Esophagus squamous epithelium (tissue), 5 donors: Measurements from ENCODE around the gene CFAP299. TPM values are rescaled to one million over a fixed set of nuclear protein-coding genes. Genes with fewer than 3 reads are reported as not detected.

Source experiments
- DNase-seq: peaks from one replicate; lab custom pipeline; 2025; lab: John Stamatoyannopoulos, UW
- H3K27ac ChIP-seq, 4 donors: fragments of 200-600 bp; sonication (generic); one replicate each; pipeline ENCODE4 v1.5.1; 2016 to 2019; ENCODE audit warnings: mild to moderate bottlenecking in 1 of 4
- H3K27me3 ChIP-seq, 4 donors: fragments of 200-600 bp; sonication (generic); 1 replicate in 3 of 4; 2 replicates in 1 of 4; pipeline versions ENCODE4 v1.5.1 to v1.6.0; 2017 to 2021; ENCODE audit warnings: antibody characterized with exemption in 1 of 4
- H3K36me3 ChIP-seq, 3 donors: fragments of 200-600 bp; sonication (generic); one replicate each; pipeline ENCODE4 v1.5.1; 2016 to 2019
- H3K4me1 ChIP-seq, 3 donors: fragments of 200-600 bp; sonication (generic); one replicate each; pipeline ENCODE4 v1.5.1; 2017 to 2019
- H3K4me3 ChIP-seq, 4 donors: fragments of 200-600 bp; sonication (generic); 1 replicate in 3 of 4; 2 replicates in 1 of 4; pipeline ENCODE4 v1.5.1; 2016 to 2019; ENCODE audit warnings: mild to moderate bottlenecking in 2 of 4, moderate library complexity in 1 of 4
- H3K9me3 ChIP-seq, 3 donors: fragments of 200-600 bp; sonication (generic); one replicate each; pipeline ENCODE4 v1.5.1; 2016 to 2019
- CTCF ChIP-seq, 6 experiments: fragments of 450-650 bp in 4 of 6; fragments of 200-600 bp in 2 of 6; sonication (generic) in 2 of 6; IDR thresholded peaks; one replicate each; pipeline ENCODE4 v1.5.1; 2016 to 2019; ENCODE audit warnings: antibody characterized with exemption in 6 of 6, mild to moderate bottlenecking in 4 of 6, moderate library complexity in 4 of 6
- POLR2A ChIP-seq, 4 donors: fragments of 450-650 bp; IDR thresholded peaks; one replicate each; pipeline ENCODE4 v1.6.1; 2017; ENCODE audit warnings: antibody characterized with exemption in 4 of 4, mild to moderate bottlenecking in 4 of 4, moderate library complexity in 3 of 4
- WGBS, 2 donors: methylation state at CpG; one replicate each; pipeline ENCODE4 v1.1.5; 2018; 5-methylcytosine and 5-hydroxymethylcytosine counted together
- intact Hi-C: fragments of 100-400 bp; cut with DNase I; formaldehyde crosslinking; loops from one replicate; pipeline ENCODE4 v1.15.0; 2022
- total RNA-seq, 4 donors: library from RNA; depleted of rRNA; stranded (reverse); fragments of >200 nt; gene quantifications; one replicate each; pipeline ENCODE4 v1.1.0, GENCODE V29; 2016
- donor health status: DM: yes; HTN: yes; CAD: no.

CFAP299 gene
- total RNA-seq, 4 donors from 2014 or later: not detected

- H3K36me3 ChIP-seq: no peaks in the 10 kb centered on the region
- TF ChIP-seq CTCF (IDR thresholded peaks at IDR 0.05): no peak
- TF ChIP-seq POLR2A (IDR thresholded peaks at IDR 0.05): no peak
- WGBS, 2 donors: 87 to 94% methylated on average over 2 of the region's 2 CpGs
- no peak overlapping the region for H3K27ac ChIP-seq
- H3K9me3 ChIP-seq: no peaks in the 10 kb centered on the region
- intact Hi-C loops: no loop called here
- no peak for DNase-seq
- H3K4me1 ChIP-seq: no peaks in the 10 kb centered on the region
- H3K27me3 ChIP-seq: no peaks in the 10 kb centered on the region
- no peak overlapping the region for H3K4me3 ChIP-seq
Measured at GRCh38 chr4:80615099-80615498, 279.6 kb downstream of the CFAP299 start.

GRCh38 chr4:80619070-80619674 lies 283.6 kb downstream of the CFAP299 start:
- H3K4me3 ChIP-seq: no peak overlapping the region
- H3K9me3 ChIP-seq: no peaks in the 10 kb centered on the region
- no peak overlapping the region for H3K27ac ChIP-seq
- TF ChIP-seq POLR2A (IDR thresholded peaks at IDR 0.05): no peak
- peak in 3 of 6 experiments; percentile 14 to 56 (median 23) for TF ChIP-seq CTCF (IDR thresholded peaks at IDR 0.05)
- H3K36me3 ChIP-seq: no peaks in the 10 kb centered on the region
- WGBS, 2 donors: 23 to 30% methylated on average over 1 of the region's 1 CpG
- no peak for DNase-seq
- no peaks in the 10 kb centered on the region for H3K4me1 ChIP-seq
- intact Hi-C loops: no loop called here
- H3K27me3 ChIP-seq: no peaks in the 10 kb centered on the region

GRCh38 chr4:80631861-80632260 lies 296.3 kb downstream of the CFAP299 start:
- Histone ChIP-seq H3K27me3 (no peaks in the 10 kb centered on the region), H3K27ac (no peak overlapping the region), H3K9me3 (peaks cover 0 to 10% (median 0%) of the 10 kb centered on the region in 3 donors), H3K4me3 (no peak overlapping the region), H3K36me3 (no peaks in the 10 kb centered on the region), H3K4me1 (no peaks in the 10 kb centered on the region)
- TF ChIP-seq CTCF (IDR thresholded peaks at IDR 0.05) (no peak), POLR2A (IDR thresholded peaks at IDR 0.05) (no peak)
- DNase-seq: no peak
- WGBS, 2 donors: 71 to 86% methylated on average over 1 of the region's 1 CpG
- intact Hi-C loops: no loop called here

- Histone ChIP-seq H3K4me3 (no peak overlapping the region), H3K36me3 (no peaks in the 10 kb centered on the region), H3K4me1 (no peaks in the 10 kb centered on the region), H3K27ac (no peak overlapping the region), H3K27me3 (no peaks in the 10 kb centered on the region), H3K9me3 (no peaks in the 10 kb centered on the region)
- WGBS, 2 donors: 77 to 90% methylated on average over 2 of the region's 2 CpGs
- DNase-seq: no peak
- no peak for TF ChIP-seq CTCF (IDR thresholded peaks at IDR 0.05)
- TF ChIP-seq POLR2A (IDR thresholded peaks at IDR 0.05): no peak
- intact Hi-C loops: no loop called here
Measured at GRCh38 chr4:80637190-80637589, 301.7 kb downstream of the CFAP299 start.

GRCh38 chr4:80646061-80646460 lies 310.5 kb downstream of the CFAP299 start:
- Histone ChIP-seq H3K4me3 (no peak overlapping the region), H3K9me3 (no peaks in the 10 kb centered on the region), H3K4me1 (no peaks in the 10 kb centered on the region), H3K27me3 (no peaks in the 10 kb centered on the region), H3K27ac (no peak overlapping the region), H3K36me3 (no peaks in the 10 kb centered on the region)
- 55 to 64% methylated on average over 2 of the region's 2 CpGs for WGBS, 2 donors
- no peak for DNase-seq
- intact Hi-C loops: no loop called here
- TF ChIP-seq CTCF (IDR thresholded peaks at IDR 0.05) (no peak), POLR2A (IDR thresholded peaks at IDR 0.05) (no peak)
